HepG2 (cell line): ENCODE measurements around the gene MGLL. TPM values are rescaled to one million over a fixed set of nuclear protein-coding genes. Genes with fewer than 3 reads are reported as not detected.

Experiments
- BCLAF1 ChIP-seq: fragments of 450-650 bp; IDR thresholded peaks from 2 replicates; pipeline ENCODE4 v1.6.1; 2017; ENCODE audit warnings: mild to moderate bottlenecking
- DRAP1 ChIP-seq: IDR thresholded peaks from 2 replicates; pipeline ENCODE4 v1.6.1; 2016; ENCODE audit warnings: missing genetic modification reagents, missing compliant biosample characterization
- RBM22 ChIP-seq: fragments of 200-400 bp; formaldehyde crosslinking; optimal IDR thresholded peaks from 2 replicates; pipeline ENCODE3; 2017; ENCODE audit warnings: mild to moderate bottlenecking, low read length, moderate library complexity
- SMAD9 ChIP-seq: sonication (generic); formaldehyde crosslinking; IDR thresholded peaks from 2 replicates; pipeline ENCODE4 v1.5.1; 2020; ENCODE audit warnings: mild to moderate bottlenecking, missing genetic modification reagents
- SNAPC4 ChIP-seq: sonication (generic); formaldehyde crosslinking; IDR thresholded peaks from 2 replicates; pipeline ENCODE4 v1.4.0; 2020; ENCODE audit warnings: mild to moderate bottlenecking, missing genetic modification reagents
- SOX5 ChIP-seq: IDR thresholded peaks from 2 replicates; pipeline ENCODE4 v1.6.1; 2016; ENCODE audit warnings: borderline replicate concordance
- TCF12 ChIP-seq, 2 experiments: fragments of 450-650 bp in 1 of 2; sonication (generic) in 1 of 2; formaldehyde crosslinking in 1 of 2; IDR thresholded peaks; 2 replicates each; pipeline versions ENCODE4 v1.6.1 to v1.8.0; 2017 to 2022; ENCODE audit warnings: antibody characterized with exemption in 1 of 2, mild to moderate bottlenecking in 1 of 2, missing genetic modification reagents in 1 of 2, moderate library complexity in 1 of 2
- ZNF275 ChIP-seq: sonication (generic); formaldehyde crosslinking; IDR thresholded peaks from 2 replicates; pipeline ENCODE4 v1.8.0; 2022; ENCODE audit warnings: missing genetic modification reagents, mild to moderate bottlenecking, inconsistent platforms, borderline replicate concordance
- ZNF44 ChIP-seq: sonication (generic); formaldehyde crosslinking; IDR thresholded peaks from 2 replicates; pipeline ENCODE4 v1.5.1; 2020; ENCODE audit warnings: mild to moderate bottlenecking, missing genetic modification reagents
- ZNF530 ChIP-seq: sonication (generic); formaldehyde crosslinking; IDR thresholded peaks from 2 replicates; pipeline ENCODE4 v1.5.0; 2020; ENCODE audit warnings: low read depth, mild to moderate bottlenecking, missing genetic modification reagents
- ZNF543 ChIP-seq: sonication (generic); formaldehyde crosslinking; IDR thresholded peaks from 2 replicates; pipeline ENCODE4 v1.4.0; 2020; ENCODE audit warnings: mild to moderate bottlenecking, missing genetic modification reagents
- ZNF687 ChIP-seq: sonication (generic); formaldehyde crosslinking; IDR thresholded peaks from 2 replicates; pipeline ENCODE4 v1.5.1; 2020; ENCODE audit warnings: mild to moderate bottlenecking, missing genetic modification reagents, moderate library complexity
- ZNF704 ChIP-seq: sonication (generic); formaldehyde crosslinking; IDR thresholded peaks from 2 replicates; pipeline ENCODE4 v1.8.1; 2023; ENCODE audit warnings: mild to moderate bottlenecking, inconsistent platforms, moderate library complexity, missing genetic modification reagents, borderline replicate concordance
- polyA plus RNA-seq, 8 experiments: library from polyadenylated mRNA; depleted of rRNA in 3 of 8; stranded (reverse) in 7 of 8; unstranded in 1 of 8; fragments of >200 nt; fragmentation: Illumina TruSeq in 4 of 8; extraction: Trizol in 4 of 8; gene quantifications; 2 replicates each; pipeline versions ENCODE4 v1.2.1 to v1.2.3, GENCODE V29; 2011 to 2016; ENCODE audit warnings: low read depth in 4 of 8, missing spikeins in 1 of 8, mixed read lengths in 1 of 8; ENCODE audit not compliant: insufficient read depth in 1 of 8
- total RNA-seq, 5 experiments: library from RNA; depleted of rRNA; stranded (reverse); fragments of >200 nt; fragmentation: Illumina TruSeq; extraction: Trizol; gene quantifications; 2 replicates each; pipeline ENCODE4 v1.2.3, GENCODE V29; 2016; ENCODE audit warnings: low read depth in 1 of 5

Gene MGLL
- total and polyA plus RNA-seq, 2 of the 13 experiments (the other 11 are each of a cell fraction or from before 2014, with no cell fraction given) = not detected

GRCh38 chr3:127690823-127691452 lies 131.4 kb downstream of the MGLL start (continued):
- TF ChIP-seq SNAPC4 (CRISPR knock-in tag) (no peak), SOX5 (CRISPR knock-in tag) (no peak), ZNF275 (CRISPR knock-in tag) (no peak), ZNF687 (CRISPR knock-in tag) (peak; percentile 49), DRAP1 (no peak), TCF12 (IDR thresholded peaks at IDR 0.05) (no peak), TCF12 (CRISPR knock-in tag; IDR thresholded peaks at IDR 0.05) (no peak), ZNF543 (no peak), RBM22 (no peak), SMAD9 (CRISPR knock-in tag) (no peak), BCLAF1 (no peak), ZNF44 (CRISPR knock-in tag) (no peak), ZNF530 (CRISPR knock-in tag) (no peak), ZNF704 (no peak)
